Activated T-helper 2 cell treated with anti-CD3 and anti-CD28 coated beads, Interferon-gamma antibody, Interleukin-2, Interleukin-4, amounts not matched to agents 10 μg/mL and 5 μg/mL and 100 μg/mL, durations not matched to agents 14 hours and 24 hours and 36 hours (primary cell): ENCODE results near the gene CMIP. TPM values are rescaled to one million over a fixed set of nuclear protein-coding genes. Genes with fewer than 3 reads are reported as not detected.

ENCODE experiments used
- DNase-seq: peaks from one replicate; pipeline ENCODE4 v3.0.0; 2021; ENCODE audit warnings: low spot score
- H3K27ac Mint-ChIP-seq: one replicate; pipeline ENCODE4 v1.8.0; 2021; ENCODE audit warnings: mixed read lengths
- H3K27me3 Mint-ChIP-seq: one replicate; pipeline ENCODE4 v1.8.0; 2021; ENCODE audit warnings: low read depth, mixed read lengths
- H3K36me3 Mint-ChIP-seq: one replicate; pipeline ENCODE4 v1.8.0; 2021; ENCODE audit warnings: low read depth, mixed read lengths
- H3K4me1 Mint-ChIP-seq: one replicate; pipeline ENCODE4 v1.8.0; 2021; ENCODE audit warnings: low read depth, mixed read lengths
- H3K4me3 Mint-ChIP-seq: one replicate; pipeline ENCODE4 v1.8.0; 2021; ENCODE audit warnings: low read depth, mild to moderate bottlenecking, moderate library complexity, mixed read lengths
- H3K9me3 Mint-ChIP-seq: one replicate; pipeline ENCODE4 v1.8.0; 2021; ENCODE audit warnings: mixed read lengths
- intact Hi-C: fragments of 100-400 bp; cut with micrococcal nuclease; formaldehyde crosslinking; loops from one replicate; pipeline ENCODE4 v1.15.1; 2023
- total RNA-seq: library from RNA; stranded (reverse); gene quantifications from 2 replicates; pipeline ENCODE4 v1.2.3, GENCODE V29; 2022

CMIP gene
- total RNA-seq, 1 donor from 2014 or later, result 68.0 TPM

- Mint-ChIP-seq H3K36me3 (peaks cover 9% of the 10 kb centered on the region), H3K4me1 (peaks cover 38% of the 10 kb centered on the region), H3K27ac (peak overlapping the region; percentile 44), H3K27me3 (no peaks in the 10 kb centered on the region), H3K4me3 (no peak overlapping the region), H3K9me3 (no peaks in the 10 kb centered on the region)
- DNase-seq, result no peak
- intact Hi-C loops, result no loop called here
These were observed 147.8 kb downstream of the CMIP start for GRCh38 chr16:81592353-81592866.

GRCh38 chr16:81593481-81593880, 148.9 kb downstream of the CMIP start:
- Mint-ChIP-seq H3K9me3 (no peaks in the 10 kb centered on the region), H3K36me3 (peaks cover 16% of the 10 kb centered on the region), H3K4me3 (no peak overlapping the region), H3K4me1 (peaks cover 37% of the 10 kb centered on the region), H3K27me3 (no peaks in the 10 kb centered on the region), H3K27ac (no peak overlapping the region)
- no peak for DNase-seq
- intact Hi-C loops, result no loop called here

GRCh38 chr16:81595629-81596292, 151.2 kb downstream of the CMIP start:
- Mint-ChIP-seq H3K9me3 (no peaks in the 10 kb centered on the region), H3K4me1 (peaks cover 30% of the 10 kb centered on the region), H3K4me3 (no peak overlapping the region), H3K27me3 (no peaks in the 10 kb centered on the region), H3K36me3 (peaks cover 17% of the 10 kb centered on the region), H3K27ac (peak overlapping the region; percentile 91)
- DNase-seq, result no peak
- intact Hi-C loops, result loop anchor here (1.0 kb wide), 3 partner anchors 21 to 31 kb away; no protein-coding TSS in a partner anchor

- H3K36me3 Mint-ChIP-seq, result peaks cover 17% of the 10 kb centered on the region
- no peaks in the 10 kb centered on the region for H3K27me3 Mint-ChIP-seq
- intact Hi-C loops, result no loop called here
- H3K9me3 Mint-ChIP-seq, result no peaks in the 10 kb centered on the region
- no peak overlapping the region for H3K4me3 Mint-ChIP-seq
- DNase-seq, result no peak
- peak overlapping the region; percentile 91 for H3K27ac Mint-ChIP-seq
- H3K4me1 Mint-ChIP-seq, result peaks cover 28% of the 10 kb centered on the region
These were observed 152.6 kb downstream of the CMIP start for GRCh38 chr16:81597079-81597658.

- intact Hi-C loops, result no loop called here
- H3K9me3 Mint-ChIP-seq, result no peaks in the 10 kb centered on the region
- peaks cover 28% of the 10 kb centered on the region for H3K4me1 Mint-ChIP-seq
- H3K36me3 Mint-ChIP-seq, result peaks cover 17% of the 10 kb centered on the region
- no peak overlapping the region for H3K4me3 Mint-ChIP-seq
- no peaks in the 10 kb centered on the region for H3K27me3 Mint-ChIP-seq
- DNase-seq, result no peak
- H3K27ac Mint-ChIP-seq, result no peak overlapping the region
These were observed 153.5 kb downstream of the CMIP start for GRCh38 chr16:81598083-81598482.

GRCh38 chr16:81599034-81599744, 154.6 kb downstream of the CMIP start:
- H3K36me3 Mint-ChIP-seq, result peaks cover 14% of the 10 kb centered on the region
- H3K4me3 Mint-ChIP-seq, result no peak overlapping the region
- intact Hi-C loops, result no loop called here
- no peak overlapping the region for H3K27ac Mint-ChIP-seq
- no peaks in the 10 kb centered on the region for H3K27me3 Mint-ChIP-seq
- peaks cover 28% of the 10 kb centered on the region for H3K4me1 Mint-ChIP-seq
- no peak for DNase-seq
- H3K9me3 Mint-ChIP-seq, result no peaks in the 10 kb centered on the region

GRCh38 chr16:81600275-81600674, 155.7 kb downstream of the CMIP start:
- Mint-ChIP-seq H3K27ac (no peak overlapping the region), H3K9me3 (no peaks in the 10 kb centered on the region), H3K27me3 (no peaks in the 10 kb centered on the region), H3K36me3 (peaks cover 11% of the 10 kb centered on the region), H3K4me3 (no peak overlapping the region), H3K4me1 (peaks cover 23% of the 10 kb centered on the region)
- intact Hi-C loops, result no loop called here
- DNase-seq, result no peak

GRCh38 chr16:81601008-81601428, 156.4 kb downstream of the CMIP start:
- no peaks in the 10 kb centered on the region for H3K27me3 Mint-ChIP-seq
- no peak for DNase-seq
- peaks cover 16% of the 10 kb centered on the region for H3K4me1 Mint-ChIP-seq
- intact Hi-C loops, result no loop called here
- no peak overlapping the region for H3K4me3 Mint-ChIP-seq
- H3K36me3 Mint-ChIP-seq, result peaks cover 8% of the 10 kb centered on the region
- no peak overlapping the region for H3K27ac Mint-ChIP-seq
- H3K9me3 Mint-ChIP-seq, result no peaks in the 10 kb centered on the region

- no peak for DNase-seq
- H3K4me3 Mint-ChIP-seq, result no peak overlapping the region
- H3K27ac Mint-ChIP-seq, result no peak overlapping the region
- H3K36me3 Mint-ChIP-seq, result peaks cover 12% of the 10 kb centered on the region
- intact Hi-C loops, result no loop called here
- H3K27me3 Mint-ChIP-seq, result no peaks in the 10 kb centered on the region
- peaks cover 10% of the 10 kb centered on the region for H3K4me1 Mint-ChIP-seq
- H3K9me3 Mint-ChIP-seq, result no peaks in the 10 kb centered on the region
These were observed 157.1 kb downstream of the CMIP start for GRCh38 chr16:81601601-81602255.

GRCh38 chr16:81602256-81602776, 157.7 kb downstream of the CMIP start:
- no peaks in the 10 kb centered on the region for H3K9me3 Mint-ChIP-seq
- DNase-seq, result no peak
- no peak overlapping the region for H3K27ac Mint-ChIP-seq
- H3K27me3 Mint-ChIP-seq, result no peaks in the 10 kb centered on the region
- peaks cover 4% of the 10 kb centered on the region for H3K4me1 Mint-ChIP-seq
- peaks cover 14% of the 10 kb centered on the region for H3K36me3 Mint-ChIP-seq
- H3K4me3 Mint-ChIP-seq, result no peak overlapping the region
- intact Hi-C loops, result no loop called here

- no peak for DNase-seq
- Mint-ChIP-seq H3K4me3 (no peak overlapping the region), H3K27me3 (no peaks in the 10 kb centered on the region), H3K9me3 (no peaks in the 10 kb centered on the region), H3K27ac (no peak overlapping the region), H3K4me1 (peaks cover 3% of the 10 kb centered on the region), H3K36me3 (peaks cover 14% of the 10 kb centered on the region)
- intact Hi-C loops, result no loop called here
These were observed 158.2 kb downstream of the CMIP start for GRCh38 chr16:81602792-81603191.

GRCh38 chr16:81604960-81605383, 160.4 kb downstream of the CMIP start:
- Mint-ChIP-seq H3K27me3 (no peaks in the 10 kb centered on the region), H3K9me3 (no peaks in the 10 kb centered on the region), H3K4me1 (no peaks in the 10 kb centered on the region), H3K27ac (no peak overlapping the region), H3K36me3 (peaks cover 19% of the 10 kb centered on the region), H3K4me3 (no peak overlapping the region)
- no peak for DNase-seq
- intact Hi-C loops, result no loop called here
